Measurements from ENCODE around the gene SFXN5. TPM values are rescaled to one million over a fixed set of nuclear protein-coding genes. Genes with fewer than 3 reads are reported as not detected.

Gene SFXN5
- total RNA-seq, 1 experiment from 2014 or later = 25.9 TPM

- no peak for TF ChIP-seq ATF1 (CRISPR knock-in tag; IDR thresholded peaks at IDR 0.05)
- no peak for TF ChIP-seq ATF3 (CRISPR knock-in tag; conservative IDR thresholded peaks at IDR 0.05)
- no peak for TF ChIP-seq FOXJ3 (CRISPR knock-in tag; IDR thresholded peaks at IDR 0.05; ENCODE audit: borderline replicate concordance)
Measured at GRCh38 chr2:72925328-72925943, 146.1 kb downstream of the SFXN5 start (continued).

DNA sequence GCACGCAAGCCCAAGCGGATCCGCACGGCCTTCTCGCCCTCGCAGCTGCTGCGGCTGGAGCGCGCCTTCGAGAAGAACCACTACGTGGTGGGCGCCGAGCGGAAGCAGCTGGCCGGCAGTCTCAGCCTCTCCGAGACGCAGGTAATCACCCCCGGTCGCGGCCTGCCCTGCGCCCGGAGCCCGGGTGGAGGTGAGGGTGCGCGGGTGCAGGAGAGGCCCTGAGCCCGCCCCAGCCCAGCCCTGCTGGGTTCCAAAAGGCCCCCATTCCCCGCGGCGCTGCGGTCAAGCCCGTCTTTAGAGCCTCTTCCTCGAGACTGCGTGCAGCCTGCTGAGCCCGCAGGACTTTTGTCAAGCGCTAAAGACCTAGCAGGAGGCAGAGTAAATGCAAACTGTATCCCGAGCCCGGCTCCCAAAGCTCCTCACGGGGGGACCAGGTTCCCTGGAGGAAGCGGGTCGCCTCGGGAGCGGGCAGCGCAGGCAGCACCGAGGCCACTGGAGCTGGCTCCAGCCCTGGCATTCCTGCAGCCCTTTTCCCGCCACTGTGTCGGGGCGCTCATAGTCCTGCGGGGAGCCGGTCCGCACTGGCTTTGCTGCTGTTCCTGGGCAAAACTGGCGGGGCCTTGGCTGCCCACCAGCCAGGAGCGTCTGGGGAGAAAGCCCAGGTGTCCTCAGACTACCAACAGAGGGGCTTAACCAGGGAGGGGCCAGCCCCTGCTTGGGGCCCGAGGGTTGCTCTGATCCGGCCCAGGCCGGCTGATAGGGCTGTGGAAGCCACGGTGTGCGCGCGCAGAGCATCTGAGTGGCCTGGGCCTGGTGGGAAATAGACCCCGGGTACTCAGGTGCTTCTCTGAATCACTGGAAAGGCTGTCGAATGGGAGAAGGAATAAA is 146.9 kb downstream of the SFXN5 start:
- H3K4me3 Mint-ChIP-seq = peak overlapping the region; percentile 72
- ChIA-PET CTCF (interaction anchor here (0.6 to 8.3 kb wide), 16 partner anchors 7 to 288 kb away, joined by 3 to 113 read pairs (median 7); partner anchors contain the start of genes EMX1 and SPR), POLR2A (interaction anchor here (1.4 to 1.8 kb wide), 2 partner anchors 31 to 49 kb away, joined by 3 to 5 read pairs; no protein-coding TSS in a partner anchor)
- peaks cover 28% of the 10 kb centered on the region for H3K4me1 Mint-ChIP-seq
- DNase-seq (ENCODE audit: low spot score) (peak; percentile 58), ATAC-seq (peak; percentile 14)
- H3K36me3 Mint-ChIP-seq = peaks cover 6% of the 10 kb centered on the region
- H3K9me3 Mint-ChIP-seq = no peaks in the 10 kb centered on the region
- H3K27me3 Mint-ChIP-seq (ENCODE audit: low read depth) = no peaks in the 10 kb centered on the region
- H3K27ac Mint-ChIP-seq = no peak overlapping the region
- TF ChIP-seq, protein P1, sequence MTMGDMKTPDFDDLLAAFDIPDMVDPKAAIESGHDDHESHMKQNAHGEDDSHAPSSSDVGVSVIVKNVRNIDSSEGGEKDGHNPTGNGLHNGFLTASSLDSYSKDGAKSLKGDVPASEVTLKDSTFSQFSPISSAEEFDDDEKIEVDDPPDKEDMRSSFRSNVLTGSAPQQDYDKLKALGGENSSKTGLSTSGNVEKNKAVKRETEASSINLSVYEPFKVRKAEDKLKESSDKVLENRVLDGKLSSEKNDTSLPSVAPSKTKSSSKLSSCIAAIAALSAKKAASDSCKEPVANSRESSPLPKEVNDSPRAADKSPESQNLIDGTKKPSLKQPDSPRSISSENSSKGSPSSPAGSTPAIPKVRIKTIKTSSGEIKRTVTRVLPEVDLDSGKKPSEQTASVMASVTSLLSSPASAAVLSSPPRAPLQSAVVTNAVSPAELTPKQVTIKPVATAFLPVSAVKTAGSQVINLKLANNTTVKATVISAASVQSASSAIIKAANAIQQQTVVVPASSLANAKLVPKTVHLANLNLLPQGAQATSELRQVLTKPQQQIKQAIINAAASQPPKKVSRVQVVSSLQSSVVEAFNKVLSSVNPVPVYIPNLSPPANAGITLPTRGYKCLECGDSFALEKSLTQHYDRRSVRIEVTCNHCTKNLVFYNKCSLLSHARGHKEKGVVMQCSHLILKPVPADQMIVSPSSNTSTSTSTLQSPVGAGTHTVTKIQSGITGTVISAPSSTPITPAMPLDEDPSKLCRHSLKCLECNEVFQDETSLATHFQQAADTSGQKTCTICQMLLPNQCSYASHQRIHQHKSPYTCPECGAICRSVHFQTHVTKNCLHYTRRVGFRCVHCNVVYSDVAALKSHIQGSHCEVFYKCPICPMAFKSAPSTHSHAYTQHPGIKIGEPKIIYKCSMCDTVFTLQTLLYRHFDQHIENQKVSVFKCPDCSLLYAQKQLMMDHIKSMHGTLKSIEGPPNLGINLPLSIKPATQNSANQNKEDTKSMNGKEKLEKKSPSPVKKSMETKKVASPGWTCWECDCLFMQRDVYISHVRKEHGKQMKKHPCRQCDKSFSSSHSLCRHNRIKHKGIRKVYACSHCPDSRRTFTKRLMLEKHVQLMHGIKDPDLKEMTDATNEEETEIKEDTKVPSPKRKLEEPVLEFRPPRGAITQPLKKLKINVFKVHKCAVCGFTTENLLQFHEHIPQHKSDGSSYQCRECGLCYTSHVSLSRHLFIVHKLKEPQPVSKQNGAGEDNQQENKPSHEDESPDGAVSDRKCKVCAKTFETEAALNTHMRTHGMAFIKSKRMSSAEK (CRISPR knock-in tag; IDR thresholded peaks at IDR 0.05; ENCODE audit: borderline replicate concordance) = no peak
- TF ChIP-seq SMAD4 (CRISPR knock-in tag; IDR thresholded peaks at IDR 0.05) (no peak), HMGA2 (CRISPR knock-in tag; IDR thresholded peaks at IDR 0.05) (no peak), JUN (CRISPR knock-in tag; IDR thresholded peaks at IDR 0.05) (0 out of 2 replicates have a peak, but pooled peaks have one; percentile 5), NR2C2 (CRISPR knock-in tag; IDR thresholded peaks at IDR 0.05) (no peak), ZSCAN18 (CRISPR knock-in tag; IDR thresholded peaks at IDR 0.05) (no peak), ZNF263 (CRISPR knock-in tag; IDR thresholded peaks at IDR 0.05; ENCODE audit: low read depth) (no peak), ZNF138 (CRISPR knock-in tag; conservative IDR thresholded peaks at IDR 0.05) (no peak), ZNF671 (CRISPR knock-in tag; IDR thresholded peaks at IDR 0.05) (no peak), PRRX2 (CRISPR knock-in tag; IDR thresholded peaks at IDR 0.05) (no peak), NFATC4 (CRISPR knock-in tag; IDR thresholded peaks at IDR 0.05) (no peak), ESRRA (CRISPR knock-in tag; IDR thresholded peaks at IDR 0.05; ENCODE audit: borderline replicate concordance) (no peak), MLX (CRISPR knock-in tag; IDR thresholded peaks at IDR 0.05) (no peak)
- TF ChIP-seq, protein P2, sequence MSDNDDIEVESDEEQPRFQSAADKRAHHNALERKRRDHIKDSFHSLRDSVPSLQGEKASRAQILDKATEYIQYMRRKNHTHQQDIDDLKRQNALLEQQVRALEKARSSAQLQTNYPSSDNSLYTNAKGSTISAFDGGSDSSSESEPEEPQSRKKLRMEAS (CRISPR knock-in tag; IDR thresholded peaks at IDR 0.05) = peak; percentile 42; the same call in 1 of the 2 replicates
- TF ChIP-seq, protein P3, sequence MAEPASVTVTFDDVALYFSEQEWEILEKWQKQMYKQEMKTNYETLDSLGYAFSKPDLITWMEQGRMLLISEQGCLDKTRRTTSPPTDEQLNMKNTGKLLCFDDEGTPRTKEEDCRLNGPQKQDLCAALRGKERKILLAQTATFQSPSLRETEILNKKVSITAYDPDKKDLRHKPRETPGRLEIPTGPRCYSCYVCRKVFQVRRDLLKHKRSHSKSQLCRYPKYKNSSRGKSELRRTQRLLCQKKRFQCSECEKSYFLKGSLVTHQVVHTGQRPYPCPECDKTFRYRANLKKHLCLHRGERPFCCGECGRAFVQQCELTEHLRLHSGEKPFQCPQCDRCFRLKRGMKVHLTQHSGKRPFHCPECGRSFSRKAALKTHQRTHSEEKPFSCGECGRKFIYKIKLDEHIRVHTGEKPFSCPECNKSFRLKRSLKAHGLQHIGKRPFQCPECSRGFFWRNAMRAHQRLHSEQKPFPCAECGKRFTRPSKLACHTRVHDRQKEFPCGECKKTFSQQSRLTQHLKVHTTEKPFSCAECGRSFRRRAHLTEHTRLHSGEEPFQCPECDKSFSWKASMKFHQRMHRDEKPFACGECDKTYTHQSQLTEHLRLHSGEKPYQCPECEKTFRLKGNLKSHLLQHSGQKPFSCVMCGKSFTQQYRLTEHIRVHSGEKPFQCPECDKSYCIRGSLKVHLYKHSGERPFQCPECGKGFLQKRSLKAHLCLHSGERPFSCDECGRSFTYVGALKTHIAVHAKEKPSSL (CRISPR knock-in tag; conservative IDR thresholded peaks at IDR 0.05) = no peak
- TF ChIP-seq, protein P4, sequence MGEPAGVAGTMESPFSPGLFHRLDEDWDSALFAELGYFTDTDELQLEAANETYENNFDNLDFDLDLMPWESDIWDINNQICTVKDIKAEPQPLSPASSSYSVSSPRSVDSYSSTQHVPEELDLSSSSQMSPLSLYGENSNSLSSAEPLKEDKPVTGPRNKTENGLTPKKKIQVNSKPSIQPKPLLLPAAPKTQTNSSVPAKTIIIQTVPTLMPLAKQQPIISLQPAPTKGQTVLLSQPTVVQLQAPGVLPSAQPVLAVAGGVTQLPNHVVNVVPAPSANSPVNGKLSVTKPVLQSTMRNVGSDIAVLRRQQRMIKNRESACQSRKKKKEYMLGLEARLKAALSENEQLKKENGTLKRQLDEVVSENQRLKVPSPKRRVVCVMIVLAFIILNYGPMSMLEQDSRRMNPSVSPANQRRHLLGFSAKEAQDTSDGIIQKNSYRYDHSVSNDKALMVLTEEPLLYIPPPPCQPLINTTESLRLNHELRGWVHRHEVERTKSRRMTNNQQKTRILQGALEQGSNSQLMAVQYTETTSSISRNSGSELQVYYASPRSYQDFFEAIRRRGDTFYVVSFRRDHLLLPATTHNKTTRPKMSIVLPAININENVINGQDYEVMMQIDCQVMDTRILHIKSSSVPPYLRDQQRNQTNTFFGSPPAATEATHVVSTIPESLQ (CRISPR knock-in tag; IDR thresholded peaks at IDR 0.05) = no peak
- TF ChIP-seq, protein P5, sequence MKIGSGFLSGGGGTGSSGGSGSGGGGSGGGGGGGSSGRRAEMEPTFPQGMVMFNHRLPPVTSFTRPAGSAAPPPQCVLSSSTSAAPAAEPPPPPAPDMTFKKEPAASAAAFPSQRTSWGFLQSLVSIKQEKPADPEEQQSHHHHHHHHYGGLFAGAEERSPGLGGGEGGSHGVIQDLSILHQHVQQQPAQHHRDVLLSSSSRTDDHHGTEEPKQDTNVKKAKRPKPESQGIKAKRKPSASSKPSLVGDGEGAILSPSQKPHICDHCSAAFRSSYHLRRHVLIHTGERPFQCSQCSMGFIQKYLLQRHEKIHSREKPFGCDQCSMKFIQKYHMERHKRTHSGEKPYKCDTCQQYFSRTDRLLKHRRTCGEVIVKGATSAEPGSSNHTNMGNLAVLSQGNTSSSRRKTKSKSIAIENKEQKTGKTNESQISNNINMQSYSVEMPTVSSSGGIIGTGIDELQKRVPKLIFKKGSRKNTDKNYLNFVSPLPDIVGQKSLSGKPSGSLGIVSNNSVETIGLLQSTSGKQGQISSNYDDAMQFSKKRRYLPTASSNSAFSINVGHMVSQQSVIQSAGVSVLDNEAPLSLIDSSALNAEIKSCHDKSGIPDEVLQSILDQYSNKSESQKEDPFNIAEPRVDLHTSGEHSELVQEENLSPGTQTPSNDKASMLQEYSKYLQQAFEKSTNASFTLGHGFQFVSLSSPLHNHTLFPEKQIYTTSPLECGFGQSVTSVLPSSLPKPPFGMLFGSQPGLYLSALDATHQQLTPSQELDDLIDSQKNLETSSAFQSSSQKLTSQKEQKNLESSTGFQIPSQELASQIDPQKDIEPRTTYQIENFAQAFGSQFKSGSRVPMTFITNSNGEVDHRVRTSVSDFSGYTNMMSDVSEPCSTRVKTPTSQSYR (CRISPR knock-in tag; IDR thresholded peaks at IDR 0.05) = no peak
